ENCODE data around the gene MYO9A.

Gene MYO9A

DNA sequence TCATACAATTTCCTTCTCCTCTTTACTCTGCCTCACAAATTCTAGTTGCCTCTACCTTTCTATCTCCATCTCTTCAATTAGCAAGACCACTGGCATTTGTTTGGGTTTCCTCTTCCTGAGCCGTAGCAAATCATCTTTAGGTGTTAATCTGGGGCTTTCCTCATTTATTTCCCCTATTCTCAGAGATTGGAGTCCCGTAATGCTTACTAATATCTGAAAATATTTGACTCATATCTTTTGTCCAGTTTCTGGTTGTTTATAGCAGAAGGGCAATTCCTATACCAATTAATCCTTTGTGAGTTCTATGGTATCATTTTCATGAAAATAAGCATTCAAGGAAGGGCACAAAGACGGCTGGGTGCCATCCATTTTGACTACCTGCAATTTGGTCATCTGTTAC lies 203.9 kb downstream of the MYO9A start:
- WGBS, result 78% methylated on average over 2 of the region's 3 CpGs
- Histone ChIP-seq H3K9ac (ENCODE audit: low read depth, low read length) (no peak overlapping the region), H3K27ac (ENCODE audit: low read depth, low read length) (no peak overlapping the region), H3K27me3 (ENCODE audit: insufficient read depth, low read length) (no peaks in the 10 kb centered on the region), H3K9me3 (ENCODE audit: insufficient read depth, low read depth, low read length) (no peaks in the 10 kb centered on the region), H3K36me3 (ENCODE audit: insufficient read depth, low read length) (no peaks in the 10 kb centered on the region), H3K4me3 (ENCODE audit: low read length) (no peak overlapping the region), H3K4me1 (ENCODE audit: insufficient read depth, low read length) (0 out of 2 replicates have a peak, but pooled peaks cover 8% of the 10 kb centered on the region)

DNA sequence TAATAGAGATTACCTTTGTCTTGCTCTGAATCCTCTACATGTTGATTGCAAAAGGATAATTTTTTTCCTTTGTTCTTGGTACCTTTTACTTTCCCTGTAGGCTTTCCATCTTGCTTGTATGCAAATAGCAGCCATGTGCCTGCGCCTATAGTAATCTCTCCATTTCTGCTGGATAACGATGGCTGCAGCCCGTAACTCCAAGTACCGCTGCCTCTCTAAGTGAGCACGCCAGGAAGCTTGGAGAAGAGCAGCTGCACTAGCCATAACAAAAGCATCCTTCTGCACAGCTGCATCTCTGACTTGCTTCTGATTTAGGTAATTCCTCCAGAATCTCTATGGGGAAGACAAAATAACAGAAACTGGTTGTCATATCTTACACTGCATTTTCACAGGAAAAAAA lies 218.3 kb downstream of the MYO9A start:
- Histone ChIP-seq H3K27ac (ENCODE audit: low read depth, low read length) (no peak overlapping the region), H3K4me1 (ENCODE audit: insufficient read depth, low read length) (no peaks in the 10 kb centered on the region), H3K4me3 (ENCODE audit: low read length) (no peak overlapping the region), H3K36me3 (ENCODE audit: insufficient read depth, low read length) (peaks cover 32% of the 10 kb centered on the region), H3K9me3 (ENCODE audit: insufficient read depth, low read depth, low read length) (no peaks in the 10 kb centered on the region), H3K27me3 (ENCODE audit: insufficient read depth, low read length) (no peaks in the 10 kb centered on the region), H3K9ac (ENCODE audit: low read depth, low read length) (no peak overlapping the region)
- 96% methylated on average over 5 of the region's 5 CpGs for WGBS

- WGBS, result no CpG with 5 or more reads among the region's 1 CpG
- no peak overlapping the region for H3K27ac ChIP-seq (ENCODE audit: low read depth, low read length)
- no peaks in the 10 kb centered on the region for H3K4me1 ChIP-seq (ENCODE audit: insufficient read depth, low read length)
- H3K9me3 ChIP-seq (ENCODE audit: insufficient read depth, low read depth, low read length), result no peaks in the 10 kb centered on the region
- no peaks in the 10 kb centered on the region for H3K27me3 ChIP-seq (ENCODE audit: insufficient read depth, low read length)
- H3K36me3 ChIP-seq (ENCODE audit: insufficient read depth, low read length), result peaks cover 7% of the 10 kb centered on the region
- H3K9ac ChIP-seq (ENCODE audit: low read depth, low read length), result no peak overlapping the region
- no peak overlapping the region for H3K4me3 ChIP-seq (ENCODE audit: low read length)
Observed at GRCh38 chr15:71893691-71894090, 224.3 kb downstream of the MYO9A start.

- H3K4me3 ChIP-seq (ENCODE audit: low read length), result no peak overlapping the region
- H3K27me3 ChIP-seq (ENCODE audit: insufficient read depth, low read length), result no peaks in the 10 kb centered on the region
- WGBS, result 95% methylated on average over 3 of the region's 3 CpGs
- H3K9ac ChIP-seq (ENCODE audit: low read depth, low read length), result no peak overlapping the region
- 0 out of 2 replicates have a peak, but pooled peaks cover 2% of the 10 kb centered on the region for H3K36me3 ChIP-seq (ENCODE audit: insufficient read depth, low read length)
- H3K27ac ChIP-seq (ENCODE audit: low read depth, low read length), result no peak overlapping the region
- H3K4me1 ChIP-seq (ENCODE audit: insufficient read depth, low read length), result no peaks in the 10 kb centered on the region
- no peaks in the 10 kb centered on the region for H3K9me3 ChIP-seq (ENCODE audit: insufficient read depth, low read depth, low read length)
Observed at GRCh38 chr15:71892335-71892734, 225.6 kb downstream of the MYO9A start.

DNA sequence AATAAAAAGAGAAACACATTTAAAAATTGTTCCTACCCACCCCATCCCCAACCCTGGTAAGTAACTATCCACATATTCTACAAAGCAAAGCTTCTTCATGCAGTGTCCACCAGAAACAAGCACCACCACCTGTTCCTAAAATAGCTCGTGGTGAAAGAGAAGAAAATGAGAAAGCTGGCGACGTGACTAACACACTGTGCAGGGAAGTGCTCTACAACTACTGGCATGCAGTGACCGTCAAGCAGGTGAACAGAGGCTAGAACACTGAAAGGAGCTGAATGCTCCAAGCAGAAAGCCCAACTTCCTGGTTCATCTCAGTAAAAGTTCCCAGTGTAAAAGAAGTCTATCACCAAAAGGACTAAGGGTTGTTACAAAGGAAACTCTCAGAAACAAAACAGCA lies 226.9 kb downstream of the MYO9A start:
- peaks cover 5% of the 10 kb centered on the region; the same call in 1 of the 2 replicates for H3K36me3 ChIP-seq (ENCODE audit: insufficient read depth, low read length)
- no peak overlapping the region for H3K4me3 ChIP-seq (ENCODE audit: low read length)
- no peak overlapping the region for H3K27ac ChIP-seq (ENCODE audit: low read depth, low read length)
- H3K27me3 ChIP-seq (ENCODE audit: insufficient read depth, low read length), result no peaks in the 10 kb centered on the region
- peaks cover 3% of the 10 kb centered on the region; the same call in 1 of the 2 replicates for H3K4me1 ChIP-seq (ENCODE audit: insufficient read depth, low read length)
- WGBS, result 94% methylated on average over 4 of the region's 4 CpGs
- no peak overlapping the region for H3K9ac ChIP-seq (ENCODE audit: low read depth, low read length)
- H3K9me3 ChIP-seq (ENCODE audit: insufficient read depth, low read depth, low read length), result no peaks in the 10 kb centered on the region

DNA sequence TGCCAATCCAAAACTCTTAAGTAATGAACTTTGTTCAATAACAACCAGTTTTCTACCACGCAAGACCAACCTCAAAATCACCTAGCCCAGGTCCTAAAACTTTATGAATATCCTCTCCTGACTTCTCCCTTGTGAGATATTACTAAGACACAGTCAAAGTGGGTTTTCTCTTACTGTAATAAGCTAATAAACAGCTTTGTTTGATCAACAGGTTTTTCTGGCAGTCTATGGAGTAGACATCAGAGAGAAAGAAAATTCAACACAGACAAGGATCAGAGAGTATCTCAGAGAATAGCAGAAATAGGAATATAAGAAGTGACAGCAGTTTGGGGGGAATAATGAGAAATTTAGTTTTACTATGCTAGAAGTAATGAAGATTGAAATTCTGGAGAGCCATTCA lies 228.0 kb downstream of the MYO9A start:
- 94% methylated on average over 1 of the region's 1 CpG for WGBS
- Histone ChIP-seq H3K4me3 (ENCODE audit: low read length) (no peak overlapping the region), H3K4me1 (ENCODE audit: insufficient read depth, low read length) (peaks cover 14% of the 10 kb centered on the region), H3K9me3 (ENCODE audit: insufficient read depth, low read depth, low read length) (no peaks in the 10 kb centered on the region), H3K27me3 (ENCODE audit: insufficient read depth, low read length) (no peaks in the 10 kb centered on the region), H3K27ac (ENCODE audit: low read depth, low read length) (no peak overlapping the region), H3K9ac (ENCODE audit: low read depth, low read length) (no peak overlapping the region), H3K36me3 (ENCODE audit: insufficient read depth, low read length) (peaks cover 5% of the 10 kb centered on the region; the same call in 1 of the 2 replicates)

GRCh38 chr15:71889385-71889784 lies 228.6 kb downstream of the MYO9A start:
- Histone ChIP-seq H3K9ac (ENCODE audit: low read depth, low read length) (no peak overlapping the region), H3K9me3 (ENCODE audit: insufficient read depth, low read depth, low read length) (no peaks in the 10 kb centered on the region), H3K27me3 (ENCODE audit: insufficient read depth, low read length) (no peaks in the 10 kb centered on the region), H3K36me3 (ENCODE audit: insufficient read depth, low read length) (peaks cover 5% of the 10 kb centered on the region; the same call in 1 of the 2 replicates), H3K4me1 (ENCODE audit: insufficient read depth, low read length) (peaks cover 16% of the 10 kb centered on the region), H3K4me3 (ENCODE audit: low read length) (no peak overlapping the region), H3K27ac (ENCODE audit: low read depth, low read length) (no peak overlapping the region)

- Histone ChIP-seq H3K27me3 (ENCODE audit: insufficient read depth, low read length) (no peaks in the 10 kb centered on the region), H3K9me3 (ENCODE audit: insufficient read depth, low read depth, low read length) (no peaks in the 10 kb centered on the region), H3K4me3 (ENCODE audit: low read length) (no peak overlapping the region), H3K27ac (ENCODE audit: low read depth, low read length) (no peak overlapping the region), H3K9ac (ENCODE audit: low read depth, low read length) (no peak overlapping the region), H3K4me1 (ENCODE audit: insufficient read depth, low read length) (peaks cover 20% of the 10 kb centered on the region), H3K36me3 (ENCODE audit: insufficient read depth, low read length) (peaks cover 5% of the 10 kb centered on the region; the same call in 1 of the 2 replicates)
- WGBS, result 100% methylated on average over 1 of the region's 1 CpG
Observed at GRCh38 chr15:71888797-71889196, 229.2 kb downstream of the MYO9A start.

DNA sequence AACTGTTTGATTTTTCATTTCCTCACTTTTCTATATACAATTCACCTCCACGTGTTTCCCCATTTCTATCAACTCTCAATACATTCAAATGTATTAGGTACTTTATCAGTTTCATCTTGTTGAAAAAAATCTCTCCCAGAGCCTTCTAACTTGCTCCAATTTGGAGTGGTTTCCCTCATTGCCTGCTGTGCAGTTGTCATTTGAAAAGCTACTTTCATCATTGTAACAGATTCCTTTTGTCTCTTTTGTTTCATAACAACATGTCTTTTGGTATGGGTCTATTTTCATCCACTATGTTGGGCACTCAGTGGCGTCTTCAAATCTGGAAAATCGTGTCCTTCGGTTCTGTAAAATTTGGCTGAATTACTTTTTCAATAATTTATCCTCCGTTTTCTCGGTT lies 232.6 kb downstream of the MYO9A start:
- peaks cover 5% of the 10 kb centered on the region; the same call in 1 of the 2 replicates for H3K36me3 ChIP-seq (ENCODE audit: insufficient read depth, low read length)
- H3K9ac ChIP-seq (ENCODE audit: low read depth, low read length), result no peak overlapping the region
- H3K4me1 ChIP-seq (ENCODE audit: insufficient read depth, low read length), result peaks cover 20% of the 10 kb centered on the region
- H3K9me3 ChIP-seq (ENCODE audit: insufficient read depth, low read depth, low read length), result no peaks in the 10 kb centered on the region
- H3K4me3 ChIP-seq (ENCODE audit: low read length), result no peak overlapping the region
- 94% methylated on average over 6 of the region's 6 CpGs for WGBS
- H3K27ac ChIP-seq (ENCODE audit: low read depth, low read length), result no peak overlapping the region
- no peaks in the 10 kb centered on the region for H3K27me3 ChIP-seq (ENCODE audit: insufficient read depth, low read length)

DNA sequence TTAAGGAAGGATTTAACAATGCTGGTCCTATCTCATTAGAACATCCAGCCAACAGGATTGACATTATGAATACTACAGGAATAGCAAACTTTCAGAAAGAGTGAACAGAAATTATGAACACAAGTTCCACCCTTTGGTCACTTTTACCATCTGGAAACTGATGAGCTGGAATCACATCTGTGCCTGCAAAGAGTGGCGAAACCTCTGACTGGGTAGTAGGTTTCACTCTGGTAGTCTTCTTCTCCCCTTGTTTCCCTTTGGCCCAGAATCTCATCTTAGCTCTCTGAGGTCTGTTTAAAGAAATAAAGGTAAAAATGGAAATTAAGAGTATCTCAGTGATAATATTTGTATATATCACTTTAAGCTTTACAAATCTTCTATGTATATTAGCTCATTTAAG lies 234.5 kb downstream of the MYO9A start:
- H3K36me3 ChIP-seq (ENCODE audit: insufficient read depth, low read length), result peaks cover 12% of the 10 kb centered on the region
- 93% methylated on average over 1 of the region's 1 CpG for WGBS
- H3K9ac ChIP-seq (ENCODE audit: low read depth, low read length), result no peak overlapping the region
- H3K4me3 ChIP-seq (ENCODE audit: low read length), result no peak overlapping the region
- peaks cover 20% of the 10 kb centered on the region for H3K4me1 ChIP-seq (ENCODE audit: insufficient read depth, low read length)
- H3K27ac ChIP-seq (ENCODE audit: low read depth, low read length), result no peak overlapping the region
- no peaks in the 10 kb centered on the region for H3K9me3 ChIP-seq (ENCODE audit: insufficient read depth, low read depth, low read length)
- H3K27me3 ChIP-seq (ENCODE audit: insufficient read depth, low read length), result no peaks in the 10 kb centered on the region

GRCh38 chr15:71880276-71880675 lies 237.7 kb downstream of the MYO9A start:
- Histone ChIP-seq H3K9ac (ENCODE audit: low read depth, low read length) (no peak overlapping the region), H3K4me3 (ENCODE audit: low read length) (no peak overlapping the region), H3K4me1 (ENCODE audit: insufficient read depth, low read length) (peaks cover 10% of the 10 kb centered on the region), H3K27me3 (ENCODE audit: insufficient read depth, low read length) (no peaks in the 10 kb centered on the region), H3K36me3 (ENCODE audit: insufficient read depth, low read length) (peaks cover 14% of the 10 kb centered on the region), H3K9me3 (ENCODE audit: insufficient read depth, low read depth, low read length) (no peaks in the 10 kb centered on the region), H3K27ac (ENCODE audit: low read depth, low read length) (no peak overlapping the region)
- WGBS, result 88% methylated on average over 5 of the region's 6 CpGs

DNA sequence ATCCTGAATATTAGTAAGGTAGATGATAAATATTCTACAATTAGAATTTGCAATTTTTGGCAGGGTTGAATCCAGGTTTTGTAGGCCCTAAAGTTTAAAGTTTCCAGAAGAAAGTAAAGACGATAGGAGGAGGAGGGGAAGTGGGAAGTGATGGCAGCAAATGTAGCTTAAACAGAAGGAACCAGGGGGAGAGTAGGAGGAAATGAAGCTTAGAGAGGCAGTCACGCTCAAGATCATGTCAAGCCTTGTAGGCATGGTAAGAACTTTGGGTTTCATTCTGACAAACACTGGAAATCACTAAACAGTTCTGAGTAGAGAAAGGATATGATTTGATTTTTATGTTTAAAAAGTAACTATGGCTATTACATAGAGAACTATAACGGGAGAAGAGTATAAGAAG lies 243.7 kb downstream of the MYO9A start:
- Histone ChIP-seq H3K9ac (ENCODE audit: low read depth, low read length) (no peak overlapping the region), H3K4me3 (ENCODE audit: low read length) (no peak overlapping the region), H3K27ac (ENCODE audit: low read depth, low read length) (no peak overlapping the region), H3K27me3 (ENCODE audit: insufficient read depth, low read length) (no peaks in the 10 kb centered on the region), H3K36me3 (ENCODE audit: insufficient read depth, low read length) (peaks cover 14% of the 10 kb centered on the region), H3K9me3 (ENCODE audit: insufficient read depth, low read depth, low read length) (no peaks in the 10 kb centered on the region), H3K4me1 (ENCODE audit: insufficient read depth, low read length) (no peaks in the 10 kb centered on the region)
- 92% methylated on average over 3 of the region's 3 CpGs for WGBS
